Measurements from ENCODE around the gene TNNC1. TPM values are rescaled to one million over a fixed set of nuclear protein-coding genes. Genes with fewer than 3 reads are reported as not detected.

Gene TNNC1
- total and polyA plus RNA-seq, 2 of the 13 experiments (the other 11 are each of a cell fraction or from before 2014, with no cell fraction given): 11.8 to 36.4 TPM

DNA sequence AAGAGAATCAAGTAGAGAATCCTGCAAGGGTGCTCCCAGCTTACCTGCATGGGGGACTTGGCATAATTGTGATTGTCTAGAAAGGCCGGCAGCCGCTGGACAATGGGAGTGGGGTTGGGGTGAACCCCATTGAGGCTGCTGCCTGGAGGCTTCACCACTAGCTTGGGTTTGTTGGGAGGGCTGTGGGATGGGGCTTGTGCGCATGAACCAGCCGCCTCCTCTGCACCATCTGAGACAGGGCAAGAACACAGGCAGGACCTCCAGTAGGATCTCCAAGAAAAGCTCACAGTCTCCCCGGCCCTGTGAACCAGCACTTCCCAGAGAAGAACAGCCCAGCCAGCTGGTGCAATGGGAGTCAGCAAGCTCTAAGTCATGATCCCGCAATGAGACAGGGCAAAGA is 48.8 kb downstream of the TNNC1 start:
- WGBS (ENCODE audit: low lambda C conversion rate): 99% methylated on average over 5 of the region's 6 CpGs
- peaks cover 28 to 71% of the 10 kb centered on the region in 2 experiments for H3K36me3 ChIP-seq (replicated peaks in 1 of 2; ENCODE audit: control insufficient read depth in 1 of 2, insufficient read depth in 2 of 2, low read length in 2 of 2)
- DNase-seq (ENCODE audit: low spot score) (no peak), FAIRE-seq (no peak), ATAC-seq (no peak)
- peaks cover 15% of the 10 kb centered on the region for H3K4me1 ChIP-seq (ENCODE audit: insufficient read depth, low read length)
- peaks cover 0 to 4% of the 10 kb centered on the region in 2 experiments; a peak in 1 of 5 replicates for H3K27me3 ChIP-seq (ENCODE audit: control insufficient read depth in 1 of 2, insufficient read depth in 2 of 2, low read length in 2 of 2)
- intact Hi-C loops (cut with micrococcal nuclease; ENCODE audit: unreplicated experiment): no loop called here
- no TSS peak for BruUV-seq (replicated peaks)
- H3K79me2 ChIP-seq (ENCODE audit: insufficient read depth, low read length): peaks cover 17% of the 10 kb centered on the region
- H3K4me3 ChIP-seq (replicated peaks in 1 of 3; ENCODE audit: insufficient read depth in 1 of 3, low read depth in 2 of 3, low read length in 3 of 3): no peak overlapping the region
- no peaks in the 10 kb centered on the region for H3K9me3 ChIP-seq (ENCODE audit: low read length)
- H4K20me1 ChIP-seq (ENCODE audit: insufficient read depth, low read length): no peaks in the 10 kb centered on the region
- no peak overlapping the region for H3K27ac ChIP-seq (ENCODE audit: extremely low read length, insufficient read depth, low read length)
- CTCF ChIA-PET (ENCODE audit: low intra/inter-chr PET ratio, low total read pairs): no interaction called here
- POLR2A ChIA-PET: no interaction called here
- H2AFZ ChIP-seq (ENCODE audit: low read length): no peak overlapping the region
- no peak overlapping the region for H3K9ac ChIP-seq (ENCODE audit: insufficient read depth, low read depth, low read length)
- in situ Hi-C loops (cut with HindIII; ENCODE audit: extremely low pct_ligation_motif_present, low pct_unique_long_range_greater_than_20kb): no loop called here
- H3K4me2 ChIP-seq (ENCODE audit: low read depth, low read length): no peak overlapping the region
- no peak for TF ChIP-seq RFXANK (CRISPR knock-in tag; IDR thresholded peaks at IDR 0.05)
- no peak for TF ChIP-seq ZNF20 (CRISPR knock-in tag; IDR thresholded peaks at IDR 0.05)
- no peak for TF ChIP-seq FOXP1 (IDR thresholded peaks at IDR 0.05)
- TF ChIP-seq FOXP1 (CRISPR knock-in tag; IDR thresholded peaks at IDR 0.05): no peak
- no peak for TF ChIP-seq RORA (CRISPR knock-in tag; IDR thresholded peaks at IDR 0.05)
- TF ChIP-seq ZNF687 (CRISPR knock-in tag; IDR thresholded peaks at IDR 0.05): no peak
- TF ChIP-seq, protein P1, sequence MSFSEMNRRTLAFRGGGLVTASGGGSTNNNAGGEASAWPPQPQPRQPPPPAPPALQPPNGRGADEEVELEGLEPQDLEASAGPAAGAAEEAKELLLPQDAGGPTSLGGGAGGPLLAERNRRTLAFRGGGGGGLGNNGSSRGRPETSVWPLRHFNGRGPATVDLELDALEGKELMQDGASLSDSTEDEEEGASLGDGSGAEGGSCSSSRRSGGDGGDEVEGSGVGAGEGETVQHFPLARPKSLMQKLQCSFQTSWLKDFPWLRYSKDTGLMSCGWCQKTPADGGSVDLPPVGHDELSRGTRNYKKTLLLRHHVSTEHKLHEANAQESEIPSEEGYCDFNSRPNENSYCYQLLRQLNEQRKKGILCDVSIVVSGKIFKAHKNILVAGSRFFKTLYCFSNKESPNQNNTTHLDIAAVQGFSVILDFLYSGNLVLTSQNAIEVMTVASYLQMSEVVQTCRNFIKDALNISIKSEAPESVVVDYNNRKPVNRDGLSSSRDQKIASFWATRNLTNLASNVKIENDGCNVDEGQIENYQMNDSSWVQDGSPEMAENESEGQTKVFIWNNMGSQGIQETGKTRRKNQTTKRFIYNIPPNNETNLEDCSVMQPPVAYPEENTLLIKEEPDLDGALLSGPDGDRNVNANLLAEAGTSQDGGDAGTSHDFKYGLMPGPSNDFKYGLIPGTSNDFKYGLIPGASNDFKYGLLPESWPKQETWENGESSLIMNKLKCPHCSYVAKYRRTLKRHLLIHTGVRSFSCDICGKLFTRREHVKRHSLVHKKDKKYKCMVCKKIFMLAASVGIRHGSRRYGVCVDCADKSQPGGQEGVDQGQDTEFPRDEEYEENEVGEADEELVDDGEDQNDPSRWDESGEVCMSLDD (CRISPR knock-in tag; IDR thresholded peaks at IDR 0.05; ENCODE audit: borderline replicate concordance): no peak
- TF ChIP-seq ZNF136 (CRISPR knock-in tag; IDR thresholded peaks at IDR 0.05; ENCODE audit: low read depth): no peak
- no peak for TF ChIP-seq ZIK1 (CRISPR knock-in tag; IDR thresholded peaks at IDR 0.05; ENCODE audit: borderline replicate concordance, low read depth)
- TF ChIP-seq ZNF570 (CRISPR knock-in tag; IDR thresholded peaks at IDR 0.05; ENCODE audit: borderline replicate concordance): no peak
- TF ChIP-seq, protein P2, sequence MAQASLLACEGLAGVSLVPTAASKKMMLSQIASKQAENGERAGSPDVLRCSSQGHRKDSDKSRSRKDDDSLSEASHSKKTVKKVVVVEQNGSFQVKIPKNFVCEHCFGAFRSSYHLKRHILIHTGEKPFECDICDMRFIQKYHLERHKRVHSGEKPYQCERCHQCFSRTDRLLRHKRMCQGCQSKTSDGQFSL (CRISPR knock-in tag; IDR thresholded peaks at IDR 0.05): no peak
- TF ChIP-seq REST (IDR thresholded peaks at IDR 0.05; ENCODE audit: borderline replicate concordance in 1 of 2, low read depth in 1 of 2, low read length in 2 of 2): no peak
- no peak for TF ChIP-seq FLYWCH1 (CRISPR knock-in tag; IDR thresholded peaks at IDR 0.05)
- TF ChIP-seq PPARG (CRISPR knock-in tag; conservative IDR thresholded peaks at IDR 0.05): no peak
- TF ChIP-seq KLF11 (CRISPR knock-in tag; IDR thresholded peaks at IDR 0.05): no peak
- TF ChIP-seq SNAPC2 (CRISPR knock-in tag; IDR thresholded peaks at IDR 0.05): no peak

Data from HepG2 (cell line).